ENCODE results near the gene NOMO2. TPM values are rescaled to one million over a fixed set of nuclear protein-coding genes. Genes with fewer than 3 reads are reported as not detected.
"Not testable (repeated sequence)": the region's sequence is repeated elsewhere in the genome, so short reads cannot be mapped to it uniquely, and the experiment has no call there.

NOMO2 gene
- polyA plus RNA-seq, 3 donors = 86.4 to 97.0 (median 91.2) TPM

DNA sequence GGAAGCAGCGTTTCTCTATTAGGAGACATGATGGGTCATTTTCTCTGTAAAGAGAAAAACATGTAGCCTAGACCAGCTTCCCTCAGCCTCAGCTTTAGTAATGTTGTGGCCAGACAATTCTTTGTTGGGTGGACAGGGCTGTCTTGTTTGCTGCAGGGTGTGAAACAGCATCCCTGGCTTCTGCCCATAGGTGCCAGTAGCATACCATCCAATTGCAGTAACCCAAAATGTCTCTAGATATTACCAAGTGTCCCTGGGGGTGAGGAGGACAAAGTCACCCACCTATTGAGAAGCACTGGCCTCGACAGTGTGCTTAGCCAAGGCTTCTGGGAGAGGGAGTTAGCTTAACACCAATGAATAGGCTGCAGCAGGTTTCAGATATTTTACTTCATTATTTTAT lies 14.0 kb upstream of the NOMO2 start:
- DNase-seq (ENCODE audit: low read depth in 3 of 3, low spot score in 2 of 3) = not testable (repeated sequence)

DNA sequence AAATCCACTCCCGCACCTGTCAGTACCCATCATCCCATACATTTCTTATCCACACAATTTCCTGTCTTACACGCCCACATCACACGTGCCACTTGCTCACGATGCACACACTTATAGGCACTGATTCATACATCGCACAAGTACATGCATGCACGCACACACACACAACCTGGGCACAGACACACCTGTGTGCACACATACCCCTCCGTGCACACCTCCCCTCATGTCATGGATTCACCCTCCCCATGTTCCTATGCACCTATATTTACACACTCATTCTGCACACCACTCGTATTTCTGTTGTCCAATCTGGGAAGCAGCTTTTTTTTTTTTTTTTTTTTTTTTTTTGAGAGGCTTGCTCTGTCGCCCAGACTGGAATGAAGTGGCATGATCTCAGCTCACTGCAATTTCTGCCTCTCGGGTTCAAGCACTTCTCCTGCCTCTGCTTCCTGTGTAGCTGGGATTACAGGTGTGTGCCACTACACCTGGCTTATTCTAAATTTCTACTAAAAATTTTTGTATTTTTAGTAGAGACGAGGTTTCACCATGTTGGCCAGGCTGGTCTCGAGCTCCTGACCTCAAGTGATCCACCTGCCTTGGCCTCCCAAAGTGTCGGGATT lies 13.5 kb upstream of the NOMO2 start:
- DNase-seq (ENCODE audit: low read depth in 3 of 3, low spot score in 2 of 3) = not testable (repeated sequence)

DNA sequence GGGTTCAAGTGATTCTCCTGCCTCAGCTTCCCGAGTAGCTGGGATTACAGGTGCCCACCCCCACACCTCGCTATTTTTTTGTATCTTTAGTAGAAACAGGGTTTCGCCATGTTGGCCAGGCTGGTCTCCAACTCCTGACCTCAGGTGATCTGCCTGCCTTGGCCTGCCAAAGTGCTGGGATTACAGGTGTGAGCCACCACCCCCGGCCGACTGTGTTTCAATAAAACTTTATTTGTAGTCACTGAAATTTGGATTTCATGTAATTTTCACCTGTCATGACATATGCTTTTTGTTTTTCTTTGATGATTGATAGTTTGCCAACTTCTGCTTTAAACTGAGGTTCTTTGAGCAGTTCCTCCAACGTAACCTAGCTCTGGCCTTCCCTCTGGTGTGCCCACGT lies 12.0 kb upstream of the NOMO2 start:
- not testable (repeated sequence) for DNase-seq (ENCODE audit: low read depth in 3 of 3, low spot score in 2 of 3)

DNA sequence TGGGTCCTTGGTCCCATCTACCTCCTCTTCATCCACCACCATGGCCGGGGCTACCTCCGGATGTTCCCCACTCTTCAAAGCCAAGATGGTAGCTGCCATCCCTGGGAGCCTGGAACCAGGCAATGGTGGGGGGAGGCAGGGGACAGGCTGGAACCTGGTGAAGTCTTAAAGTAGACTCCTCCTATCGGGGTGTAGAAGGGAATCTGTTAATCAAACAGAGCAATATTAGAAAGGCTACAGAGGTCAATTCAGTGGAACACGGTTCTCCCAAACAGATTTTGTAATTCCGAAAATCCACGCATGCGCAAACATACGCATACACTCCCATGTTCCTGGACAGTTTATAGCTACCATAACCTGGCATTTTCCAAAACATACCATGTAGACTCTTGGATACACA lies 11.1 kb upstream of the NOMO2 start:
- not testable (repeated sequence) for DNase-seq (ENCODE audit: low read depth in 3 of 3, low spot score in 2 of 3)

DNA sequence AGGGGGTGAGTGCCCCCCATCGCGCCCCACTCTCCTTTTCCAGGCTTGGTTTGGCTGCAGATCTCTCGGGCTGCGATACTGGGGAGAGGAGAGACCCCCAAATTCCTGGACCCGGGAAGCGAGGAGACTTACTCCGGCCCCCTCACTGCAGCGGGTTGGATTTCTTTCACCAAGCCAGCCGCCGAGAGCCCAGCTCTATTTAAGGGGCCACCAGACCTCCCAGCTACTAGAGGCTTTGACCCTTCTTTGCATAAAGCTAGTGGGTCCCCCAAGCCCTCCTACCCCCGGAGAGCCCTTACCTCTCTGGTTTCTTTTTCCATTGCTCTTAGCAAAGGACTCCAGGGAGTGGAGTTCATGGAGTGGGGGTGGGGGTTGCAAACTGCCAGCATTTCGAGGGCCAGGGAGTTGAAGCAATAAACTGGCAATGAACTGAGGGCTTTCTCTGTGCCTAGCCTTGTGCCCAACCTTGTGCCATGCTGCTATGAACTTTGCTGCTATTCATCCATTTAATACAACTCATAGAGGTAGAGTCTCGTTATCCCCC lies 9.5 kb upstream of the NOMO2 start:
- DNase-seq (ENCODE audit: low read depth in 3 of 3, low spot score in 2 of 3) = not testable (repeated sequence)

DNA sequence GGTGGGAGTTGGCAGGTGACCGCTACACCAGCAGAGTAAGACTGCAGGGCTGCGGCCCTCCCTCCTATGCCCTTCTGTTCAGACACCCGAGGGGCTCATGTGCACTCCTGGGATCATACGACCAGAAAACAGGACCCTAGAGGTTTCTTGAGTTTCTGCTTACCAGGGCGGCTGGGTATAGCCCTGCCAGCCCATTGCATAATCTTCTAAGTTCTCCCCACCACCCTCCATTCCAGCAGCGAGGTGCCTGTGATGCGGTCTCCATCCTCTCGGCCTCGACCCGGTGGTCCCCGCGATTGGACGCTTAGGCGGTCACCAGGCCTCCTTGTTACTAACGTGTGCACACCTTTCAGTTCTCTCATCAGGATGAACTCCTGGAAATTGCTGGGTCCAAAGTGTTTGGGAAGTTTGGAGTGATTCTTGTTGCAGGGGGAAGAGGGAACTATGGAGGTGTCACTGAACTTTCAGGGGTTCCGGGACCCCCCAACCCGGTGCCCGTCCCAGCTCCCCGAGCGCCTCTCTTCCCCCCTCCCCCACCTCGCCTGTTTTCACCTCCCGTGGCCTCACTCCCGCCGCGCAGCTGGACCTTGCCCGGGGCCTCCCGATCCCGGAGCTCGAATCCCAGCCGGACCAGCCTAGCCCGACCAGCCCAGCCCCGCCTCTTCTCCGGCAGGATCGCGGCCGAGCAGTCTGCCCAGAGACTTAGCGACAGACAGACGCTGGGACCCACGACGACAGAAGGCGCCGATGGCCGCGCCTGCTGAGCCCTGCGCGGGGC lies 8.8 kb upstream of the NOMO2 start:
- not testable (repeated sequence) for DNase-seq (ENCODE audit: low read depth in 3 of 3, low spot score in 2 of 3)

DNA sequence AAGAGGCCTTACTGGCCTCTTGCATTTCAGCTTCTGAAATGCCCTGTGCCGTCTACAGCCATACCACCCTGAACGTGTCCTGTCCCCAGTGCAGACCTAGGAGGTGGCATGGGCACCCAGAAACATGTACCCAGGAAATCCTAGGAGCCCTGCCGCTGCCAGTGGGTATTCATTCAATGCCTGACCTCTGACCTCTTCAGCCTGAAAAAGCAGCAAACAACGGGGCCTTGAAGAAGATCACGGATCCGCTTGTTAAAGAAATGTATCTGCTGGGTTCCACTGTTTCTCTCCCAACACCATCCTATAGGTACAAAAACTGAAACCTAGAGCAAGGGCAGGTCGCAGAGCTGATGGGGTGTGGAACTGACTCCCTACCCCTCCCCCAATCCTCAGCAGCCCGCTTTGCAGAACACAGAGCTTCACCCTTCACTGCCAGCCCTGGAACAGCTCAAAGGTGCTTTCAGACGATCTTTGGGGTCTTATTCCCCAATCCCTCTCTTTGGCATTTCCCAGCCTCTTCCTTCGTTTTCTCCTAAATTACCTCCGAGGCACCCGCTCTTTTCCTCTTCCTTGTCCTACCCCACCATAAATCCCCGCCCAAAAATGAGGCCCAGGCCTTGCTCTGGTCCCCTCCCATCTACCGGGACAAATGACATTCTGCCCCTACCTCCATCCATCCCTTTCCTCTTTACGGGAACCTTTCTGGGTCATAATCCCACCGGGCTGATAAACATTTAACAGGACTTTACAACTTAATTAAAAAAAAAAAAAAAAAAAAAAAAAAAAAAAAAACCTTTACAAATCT lies 1.3 kb downstream of the NOMO2 start:
- DNase-seq (ENCODE audit: low read depth in 3 of 3, low spot score in 2 of 3) = not testable (repeated sequence)

DNA sequence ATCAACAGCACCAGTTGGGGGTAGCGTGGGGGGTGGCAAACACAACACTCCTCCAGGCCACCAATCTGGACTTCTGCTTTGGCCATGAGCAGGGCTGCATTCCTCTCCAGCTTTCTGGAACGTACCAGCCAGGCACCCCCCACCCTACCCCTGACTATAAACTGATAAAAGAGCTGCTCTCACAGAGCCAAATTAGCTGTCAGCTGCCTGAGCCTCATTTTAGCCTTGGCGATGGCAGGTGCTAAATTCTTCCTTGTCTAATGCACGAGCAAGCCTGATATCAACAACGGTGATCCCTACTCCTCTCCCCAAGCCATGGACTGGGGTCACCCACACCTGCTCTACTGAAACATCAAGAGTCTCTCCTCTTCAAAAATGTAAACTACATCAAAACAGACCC lies 8.2 kb downstream of the NOMO2 start:
- not testable (repeated sequence) for DNase-seq (ENCODE audit: low read depth in 3 of 3, low spot score in 2 of 3)

DNA sequence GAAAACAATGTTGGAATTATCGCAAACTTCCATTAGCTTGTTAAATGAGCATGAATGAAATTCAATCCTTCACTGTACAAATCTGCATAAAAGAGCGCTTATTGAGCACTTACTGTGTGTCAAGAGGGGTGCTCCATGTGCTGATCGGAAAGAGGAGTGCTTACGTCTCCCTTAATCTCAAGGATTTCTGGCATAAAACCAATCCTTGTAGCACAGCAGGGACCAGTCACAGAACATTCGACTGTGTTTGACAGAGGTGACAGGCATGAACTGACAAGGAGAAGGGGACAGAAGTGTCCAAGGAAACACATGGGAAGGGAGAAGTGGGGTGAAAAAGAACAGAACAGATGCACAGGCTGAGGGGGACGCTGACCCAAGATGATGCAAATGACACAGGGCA lies 14.5 kb downstream of the NOMO2 start:
- DNase-seq (ENCODE audit: low read depth in 3 of 3, low spot score in 2 of 3) = not testable (repeated sequence)

DNA sequence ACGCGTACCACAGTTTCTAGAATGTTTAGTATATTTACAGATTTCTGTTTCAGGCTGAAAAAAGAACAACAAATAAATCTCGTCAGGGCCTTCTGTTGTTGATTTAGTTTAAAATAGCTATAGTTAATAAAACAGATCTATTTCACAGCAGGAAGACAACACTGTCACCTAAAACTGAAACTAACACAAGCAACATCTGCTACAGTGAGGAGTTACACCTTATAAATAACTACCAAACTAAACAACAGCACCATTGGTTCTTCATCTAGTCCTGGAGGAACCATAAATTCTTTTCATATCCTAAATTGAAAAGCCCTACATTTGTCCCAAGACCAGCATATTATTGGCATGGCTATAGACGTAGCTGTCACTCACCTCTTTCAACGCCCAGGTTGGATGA lies 15.0 kb downstream of the NOMO2 start:
- not testable (repeated sequence) for DNase-seq (ENCODE audit: low read depth in 3 of 3, low spot score in 2 of 3)

DNA sequence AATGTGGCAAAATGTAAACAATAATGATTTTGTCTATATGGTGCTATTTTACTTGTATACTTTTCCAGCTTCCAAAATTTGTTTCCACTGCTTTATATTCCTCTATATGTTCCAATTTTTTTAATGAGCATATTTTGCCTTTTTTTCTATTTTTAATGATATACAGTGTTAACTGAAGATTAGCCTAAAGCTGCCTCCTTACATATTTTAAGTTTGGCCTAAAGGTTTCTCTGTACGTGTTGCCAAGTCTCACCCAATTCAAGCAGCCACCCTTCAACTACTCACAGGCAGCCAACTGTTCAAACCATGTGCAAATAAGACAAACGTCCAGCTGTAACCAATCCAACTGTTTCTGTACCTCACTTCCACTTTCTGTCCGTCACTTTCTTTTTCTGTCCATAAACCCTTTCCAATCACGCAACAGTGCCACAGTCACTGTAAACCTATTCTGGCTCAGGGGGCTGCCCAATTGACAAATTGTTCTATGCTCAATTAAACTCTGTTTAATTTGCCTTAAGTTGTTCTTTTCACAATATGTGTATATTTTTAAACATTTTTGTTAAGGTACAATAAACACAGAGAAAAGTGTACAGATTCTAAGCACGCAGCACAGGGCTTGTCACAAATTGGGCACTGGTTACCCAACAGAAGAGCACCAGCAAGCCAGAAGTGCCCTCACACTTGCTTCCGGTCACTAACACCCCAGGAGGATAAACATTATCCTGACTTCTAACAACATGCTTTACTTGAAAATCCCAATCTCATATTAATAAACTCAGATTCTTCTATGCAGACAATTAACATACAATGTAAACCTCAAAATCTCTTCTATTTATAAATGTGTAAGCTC lies 17.4 kb downstream of the NOMO2 start:
- not testable (repeated sequence) for DNase-seq (ENCODE audit: low read depth in 3 of 3, low spot score in 2 of 3)

DNA sequence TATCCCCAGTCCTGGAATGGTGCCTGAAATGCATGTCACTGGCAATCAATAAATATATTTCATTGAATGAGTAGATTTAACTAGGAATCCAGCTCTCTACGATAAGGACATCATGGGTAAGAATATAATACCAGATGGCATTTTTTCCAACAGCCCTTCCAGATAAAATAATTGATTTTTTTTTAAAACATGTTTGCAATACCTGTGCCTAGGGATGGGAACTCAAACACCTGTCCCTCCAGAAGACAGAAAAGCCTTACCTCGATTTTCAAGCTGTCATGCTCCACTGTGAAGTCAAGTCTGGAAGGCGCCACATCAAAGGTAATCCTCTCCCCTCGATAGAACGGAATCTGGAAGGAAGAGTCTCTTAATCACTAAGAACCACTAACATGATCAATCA lies 20.0 kb downstream of the NOMO2 start:
- DNase-seq (ENCODE audit: low read depth in 3 of 3, low spot score in 2 of 3) = not testable (repeated sequence)

DNA sequence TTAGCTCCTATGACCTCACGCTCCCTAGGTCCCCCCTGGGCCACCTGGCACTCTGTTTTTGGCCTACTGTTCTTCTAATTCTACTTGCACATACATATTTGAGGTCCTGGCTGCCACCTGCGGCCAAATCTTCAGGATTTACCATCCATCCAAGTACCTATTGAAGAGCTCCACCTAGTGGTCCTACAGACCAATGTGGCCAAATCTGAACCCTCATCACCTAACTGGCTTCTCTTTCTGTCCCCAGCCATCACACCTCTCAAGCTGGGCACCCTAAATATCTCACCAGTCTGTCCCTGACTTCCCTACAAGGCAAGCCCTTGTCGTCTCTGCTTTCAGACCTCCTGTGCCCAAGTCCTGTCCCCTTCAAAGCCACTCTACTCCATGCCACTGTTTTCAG lies 24.9 kb downstream of the NOMO2 start:
- not testable (repeated sequence) for DNase-seq (ENCODE audit: low read depth in 3 of 3, low spot score in 2 of 3)

DNA sequence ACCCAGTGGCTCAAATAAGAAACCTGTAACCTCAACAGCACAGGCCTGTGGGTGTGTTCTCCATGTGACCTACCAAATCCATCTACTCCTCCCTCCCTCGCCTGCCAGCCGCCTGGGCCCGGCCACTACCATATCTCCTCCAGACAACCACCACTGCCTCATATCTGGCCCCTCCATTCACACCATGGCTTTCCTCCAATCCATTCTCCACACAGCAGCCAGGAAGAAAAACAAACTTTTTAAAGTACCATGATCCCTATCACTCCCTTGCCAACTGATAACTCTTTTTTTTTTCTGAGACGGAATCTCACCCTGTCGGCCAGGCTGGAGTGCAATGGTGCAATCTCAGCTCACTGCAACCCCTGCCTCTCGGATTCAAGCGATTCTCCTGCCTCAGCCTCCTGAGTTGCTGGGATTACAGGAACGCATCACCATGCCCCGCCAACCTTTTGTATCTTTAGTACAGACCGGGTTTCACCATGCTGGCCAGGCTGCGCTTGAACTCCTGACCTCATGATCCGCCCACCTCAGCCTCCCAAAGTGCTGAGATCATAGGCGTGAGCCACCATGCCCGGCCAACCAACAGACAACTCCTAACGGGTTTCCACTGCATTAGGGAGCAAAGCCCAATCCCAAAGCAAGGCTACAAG lies 26.3 kb downstream of the NOMO2 start:
- DNase-seq (ENCODE audit: low read depth in 3 of 3, low spot score in 2 of 3) = not testable (repeated sequence)

DNA sequence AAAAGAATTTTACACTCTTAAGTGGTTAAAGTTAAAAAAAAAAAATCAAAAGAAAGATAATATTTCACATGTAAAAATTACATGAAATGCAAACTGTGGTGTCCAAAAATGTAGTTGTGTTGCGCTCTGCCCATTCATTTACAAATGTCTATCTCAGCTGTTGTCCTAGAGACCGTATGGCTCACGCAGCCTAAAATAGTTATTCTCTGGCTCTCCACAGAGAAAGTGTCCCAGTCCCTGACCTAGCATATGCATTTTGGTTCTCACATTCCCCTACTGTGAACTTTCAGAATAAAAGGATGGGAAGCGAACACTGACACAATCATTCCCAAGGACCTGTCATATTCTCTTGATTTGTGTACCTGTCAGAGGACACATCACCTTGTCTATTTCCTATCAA lies 27.6 kb downstream of the NOMO2 start:
- DNase-seq (ENCODE audit: low read depth in 3 of 3, low spot score in 2 of 3) = not testable (repeated sequence)

DNA sequence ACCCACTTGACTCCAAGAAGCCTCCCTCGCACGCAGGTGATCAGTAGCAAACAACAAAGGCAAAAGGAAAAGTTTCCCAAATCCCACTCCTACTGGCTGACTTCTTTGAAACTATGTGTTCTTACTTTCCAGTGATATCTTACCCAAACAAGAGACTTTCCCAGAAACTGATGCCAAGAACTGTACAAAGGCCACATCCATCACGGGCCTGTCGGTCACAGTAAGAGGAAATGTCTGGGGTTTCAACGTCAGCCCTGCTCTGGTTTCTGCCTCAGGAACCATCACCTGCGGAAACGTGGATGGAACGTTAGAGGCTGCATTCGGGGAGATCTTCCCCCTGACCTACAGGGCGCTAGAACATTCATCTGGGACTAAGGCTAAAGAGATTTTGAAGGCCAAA lies 30.6 kb downstream of the NOMO2 start:
- DNase-seq (ENCODE audit: low read depth in 3 of 3, low spot score in 2 of 3) = not testable (repeated sequence)

DNA sequence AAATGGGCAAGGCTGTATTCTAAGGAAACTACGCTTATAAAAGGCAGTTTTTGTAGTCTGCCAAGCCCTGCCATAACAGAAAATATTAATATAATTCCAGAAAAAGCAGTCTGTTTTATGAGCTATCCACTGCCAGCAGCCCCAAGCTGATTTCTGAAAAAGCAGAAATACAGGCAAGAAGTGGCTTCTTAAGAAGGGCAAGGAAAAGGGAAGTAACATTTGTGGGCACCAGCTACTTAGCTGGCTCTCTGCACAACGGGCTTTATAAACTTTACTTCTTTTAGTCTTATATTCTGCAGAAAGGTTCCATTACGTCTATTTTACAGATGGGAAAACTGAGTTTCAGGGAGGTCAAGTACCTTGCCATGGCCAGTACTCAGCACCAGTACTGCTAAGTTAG lies 31.6 kb downstream of the NOMO2 start:
- DNase-seq (ENCODE audit: low read depth in 3 of 3, low spot score in 2 of 3) = not testable (repeated sequence)

DNA sequence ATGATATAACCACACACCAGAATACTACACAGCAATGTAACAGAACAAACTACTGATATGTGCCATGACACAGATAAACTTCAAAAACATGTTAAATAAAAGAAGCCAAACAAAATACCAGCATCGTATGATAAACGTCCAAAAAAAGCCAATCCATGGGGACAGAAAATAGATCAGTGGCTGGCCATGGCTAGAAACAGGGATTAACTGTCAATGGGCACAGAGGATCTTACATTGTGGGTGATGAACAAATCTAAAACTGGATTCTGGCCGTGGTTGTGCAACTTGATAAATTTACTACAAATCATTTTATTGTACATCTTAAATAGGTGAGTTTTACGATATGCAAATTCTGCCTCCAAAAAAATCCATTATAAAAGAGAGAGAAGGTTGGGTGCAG lies 35.4 kb downstream of the NOMO2 start:
- not testable (repeated sequence) for DNase-seq (ENCODE audit: low read depth in 3 of 3, low spot score in 2 of 3)

DNA sequence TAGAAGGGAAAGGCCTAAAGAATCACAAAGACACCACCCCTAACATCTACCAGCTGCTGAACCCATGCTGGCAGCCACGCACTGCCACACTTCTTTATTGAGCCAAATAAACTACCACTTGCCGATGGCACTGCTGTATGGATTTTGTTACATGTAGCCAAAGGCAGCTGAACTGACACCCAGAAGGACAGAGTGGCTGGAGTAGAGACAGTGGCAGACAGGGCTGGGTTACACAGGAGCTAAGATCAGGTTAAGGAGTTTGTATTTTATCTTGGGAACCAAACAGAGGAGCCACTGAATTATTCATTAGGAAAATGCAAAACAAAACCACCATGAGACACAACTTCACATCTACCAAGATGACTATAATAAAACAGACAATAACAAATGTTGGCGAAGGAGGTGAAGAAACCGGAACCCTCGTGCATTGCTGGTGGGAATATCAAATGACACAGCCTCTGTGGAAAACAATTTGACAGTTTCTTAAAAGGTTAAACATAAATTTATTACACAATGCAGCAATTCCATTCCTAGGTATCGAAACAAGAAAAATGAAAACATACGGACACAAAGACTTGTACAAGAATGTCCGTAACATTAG lies 35.9 kb downstream of the NOMO2 start:
- DNase-seq (ENCODE audit: low read depth in 3 of 3, low spot score in 2 of 3) = not testable (repeated sequence)
